ENCODE results near the gene GEMIN7. TPM values are rescaled to one million over a fixed set of nuclear protein-coding genes. Genes with fewer than 3 reads are reported as not detected.

Gene GEMIN7
- polyA plus RNA-seq, 1 donor from 2014 or later, result 26.5 TPM

GRCh38 chr19:45090034-45090433, 11.0 kb downstream of the GEMIN7 start:
- Histone ChIP-seq H2AFZ (ENCODE audit: low read depth, low read length) (no peak overlapping the region), H4K20me1 (ENCODE audit: insufficient read depth) (no peaks in the 10 kb centered on the region), H3K9me3 (ENCODE audit: low read length) (no peaks in the 10 kb centered on the region), H3K9ac (ENCODE audit: low read length) (no peak overlapping the region), H3K36me3 (ENCODE audit: insufficient read depth, low read length) (no peaks in the 10 kb centered on the region), H3F3A (ENCODE audit: insufficient read depth, low read length, poor library complexity, severe bottlenecking) (peaks cover 7% of the 10 kb centered on the region), H3K27ac (ENCODE audit: low read length) (no peak overlapping the region), H3K27me3 (ENCODE audit: insufficient read depth, low read depth, low read length) (no peaks in the 10 kb centered on the region), H3K4me3 (ENCODE audit: low read length) (no peak overlapping the region), H3K9me2 (ENCODE audit: insufficient read depth, low read length) (no peaks in the 10 kb centered on the region), H3K79me2 (replicated peaks; ENCODE audit: insufficient read depth, low read length) (peaks cover 20% of the 10 kb centered on the region), H3K4me2 (ENCODE audit: low read length) (no peak overlapping the region)
- TF ChIP-seq SMC3 (conservative IDR thresholded peaks at IDR 0.05; ENCODE audit: poor library complexity) (no peak), CTCF (IDR thresholded peaks at IDR 0.05; ENCODE audit: poor library complexity, severe bottlenecking) (no peak), RAD21 (conservative IDR thresholded peaks at IDR 0.05) (no peak), EP300 (conservative IDR thresholded peaks at IDR 0.05; ENCODE audit: poor library complexity, severe bottlenecking) (no peak), POLR2AphosphoS5 (IDR thresholded peaks at IDR 0.05) (no peak), REST (IDR thresholded peaks at IDR 0.05; ENCODE audit: borderline replicate concordance) (no peak), TAF1 (IDR thresholded peaks at IDR 0.05; ENCODE audit: low read depth) (no peak), MXI1 (conservative IDR thresholded peaks at IDR 0.05; ENCODE audit: poor library complexity, severe bottlenecking) (no peak), EZH2 (IDR thresholded peaks at IDR 0.05; ENCODE audit: borderline replicate concordance, insufficient read depth, low read length, poor library complexity, severe bottlenecking) (no peak)

GRCh38 chr19:45090606-45091005, 11.5 kb downstream of the GEMIN7 start:
- no peaks in the 10 kb centered on the region for H3K36me3 ChIP-seq (ENCODE audit: insufficient read depth, low read length)
- H3K4me2 ChIP-seq (ENCODE audit: low read length), result peak overlapping the region; percentile 57
- peak overlapping the region; percentile 98 for H3K4me3 ChIP-seq (ENCODE audit: low read length)
- no peaks in the 10 kb centered on the region for H3K9me2 ChIP-seq (ENCODE audit: insufficient read depth, low read length)
- peaks cover 26% of the 10 kb centered on the region for H3K79me2 ChIP-seq (replicated peaks; ENCODE audit: insufficient read depth, low read length)
- peak overlapping the region; percentile 97 for H3K27ac ChIP-seq (ENCODE audit: low read length)
- H2AFZ ChIP-seq (ENCODE audit: low read depth, low read length), result peak overlapping the region; percentile 37
- H3K9me3 ChIP-seq (ENCODE audit: low read length), result no peaks in the 10 kb centered on the region
- TF ChIP-seq CTCF (IDR thresholded peaks at IDR 0.05; ENCODE audit: poor library complexity, severe bottlenecking), result no peak
- no peak for TF ChIP-seq RAD21 (conservative IDR thresholded peaks at IDR 0.05)
- no peak for TF ChIP-seq EZH2 (IDR thresholded peaks at IDR 0.05; ENCODE audit: borderline replicate concordance, insufficient read depth, low read length, poor library complexity, severe bottlenecking)
- no peak for TF ChIP-seq TAF1 (IDR thresholded peaks at IDR 0.05; ENCODE audit: low read depth)
- TF ChIP-seq MXI1 (conservative IDR thresholded peaks at IDR 0.05; ENCODE audit: poor library complexity, severe bottlenecking), result no peak
- no peaks in the 10 kb centered on the region for H4K20me1 ChIP-seq (ENCODE audit: insufficient read depth)
- H3K27me3 ChIP-seq (ENCODE audit: insufficient read depth, low read depth, low read length), result no peaks in the 10 kb centered on the region
- peak overlapping the region; percentile 91 for H3K9ac ChIP-seq (ENCODE audit: low read length)
- H3F3A ChIP-seq (ENCODE audit: insufficient read depth, low read length, poor library complexity, severe bottlenecking), result peaks cover 7% of the 10 kb centered on the region
